ENCODE data around the gene ROPN1B.

The ROPN1B gene

GRCh38 chr3:126024049-126024854 is 55.3 kb downstream of the ROPN1B start:
- Histone ChIP-seq H3K4me1 (ENCODE audit: control insufficient read depth in 1 of 2, insufficient read depth in 2 of 2, low read length in 2 of 2) (no peaks in the 10 kb centered on the region), H3K36me3 (ENCODE audit: control insufficient read depth in 1 of 2, insufficient read depth in 2 of 2, low read length in 2 of 2) (peaks cover 13 to 59% of the 10 kb centered on the region in 2 donors), H3K9me3 (ENCODE audit: control insufficient read depth in 1 of 2, low read length in 2 of 2) (no peaks in the 10 kb centered on the region), H3K27me3 (ENCODE audit: low read depth, low read length) (no peaks in the 10 kb centered on the region), H3K4me3 (ENCODE audit: low read depth in 1 of 2, low read length in 2 of 2) (no peak overlapping the region), H3K27ac (ENCODE audit: low read length) (no peak overlapping the region)

GRCh38 chr3:126025116-126025729 is 56.2 kb downstream of the ROPN1B start:
- Histone ChIP-seq H3K4me1 (ENCODE audit: control insufficient read depth in 1 of 2, insufficient read depth in 2 of 2, low read length in 2 of 2) (no peaks in the 10 kb centered on the region), H3K9me3 (ENCODE audit: control insufficient read depth in 1 of 2, low read length in 2 of 2) (no peaks in the 10 kb centered on the region), H3K36me3 (ENCODE audit: control insufficient read depth in 1 of 2, insufficient read depth in 2 of 2, low read length in 2 of 2) (peaks cover 13 to 59% of the 10 kb centered on the region in 2 donors), H3K27me3 (ENCODE audit: low read depth, low read length) (no peaks in the 10 kb centered on the region), H3K27ac (ENCODE audit: low read length) (no peak overlapping the region), H3K4me3 (ENCODE audit: low read depth in 1 of 2, low read length in 2 of 2) (no peak overlapping the region)

GRCh38 chr3:126025862-126026261 is 56.9 kb downstream of the ROPN1B start:
- Histone ChIP-seq H3K27ac (ENCODE audit: low read length) (no peak overlapping the region), H3K36me3 (ENCODE audit: control insufficient read depth in 1 of 2, insufficient read depth in 2 of 2, low read length in 2 of 2) (peaks cover 13 to 57% of the 10 kb centered on the region in 2 donors)

GRCh38 chr3:126026277-126026751 is 57.3 kb downstream of the ROPN1B start:
- Histone ChIP-seq H3K4me1 (ENCODE audit: control insufficient read depth in 1 of 2, insufficient read depth in 2 of 2, low read length in 2 of 2) (no peaks in the 10 kb centered on the region), H3K36me3 (ENCODE audit: control insufficient read depth in 1 of 2, insufficient read depth in 2 of 2, low read length in 2 of 2) (peaks cover 13 to 57% of the 10 kb centered on the region in 2 donors), H3K9me3 (ENCODE audit: control insufficient read depth in 1 of 2, low read length in 2 of 2) (no peaks in the 10 kb centered on the region), H3K4me3 (ENCODE audit: low read depth in 1 of 2, low read length in 2 of 2) (no peak overlapping the region), H3K27ac (ENCODE audit: low read length) (no peak overlapping the region), H3K27me3 (ENCODE audit: low read depth, low read length) (no peaks in the 10 kb centered on the region)

More at GRCh38 chr3:126025862-126026261, 56.9 kb downstream of the ROPN1B start:
- no peak overlapping the region for H3K4me3 ChIP-seq (ENCODE audit: low read depth in 1 of 2, low read length in 2 of 2)
- H3K4me1 ChIP-seq (ENCODE audit: control insufficient read depth in 1 of 2, insufficient read depth in 2 of 2, low read length in 2 of 2), result no peaks in the 10 kb centered on the region
- H3K27me3 ChIP-seq (ENCODE audit: low read depth, low read length), result no peaks in the 10 kb centered on the region
- H3K9me3 ChIP-seq (ENCODE audit: control insufficient read depth in 1 of 2, low read length in 2 of 2), result no peaks in the 10 kb centered on the region

GRCh38 chr3:126026761-126027160 is 57.8 kb downstream of the ROPN1B start:
- Histone ChIP-seq H3K4me3 (ENCODE audit: low read depth in 1 of 2, low read length in 2 of 2) (no peak overlapping the region), H3K9me3 (ENCODE audit: control insufficient read depth in 1 of 2, low read length in 2 of 2) (no peaks in the 10 kb centered on the region), H3K27ac (ENCODE audit: low read length) (no peak overlapping the region), H3K4me1 (ENCODE audit: control insufficient read depth in 1 of 2, insufficient read depth in 2 of 2, low read length in 2 of 2) (no peaks in the 10 kb centered on the region), H3K36me3 (ENCODE audit: control insufficient read depth in 1 of 2, insufficient read depth in 2 of 2, low read length in 2 of 2) (peaks cover 13 to 57% of the 10 kb centered on the region in 2 donors), H3K27me3 (ENCODE audit: low read depth, low read length) (no peaks in the 10 kb centered on the region)

GRCh38 chr3:126028096-126028495 is 59.1 kb downstream of the ROPN1B start:
- Histone ChIP-seq H3K36me3 (ENCODE audit: control insufficient read depth in 1 of 2, insufficient read depth in 2 of 2, low read length in 2 of 2) (peaks cover 15 to 54% of the 10 kb centered on the region in 2 donors), H3K4me1 (ENCODE audit: control insufficient read depth in 1 of 2, insufficient read depth in 2 of 2, low read length in 2 of 2) (no peaks in the 10 kb centered on the region), H3K9me3 (ENCODE audit: control insufficient read depth in 1 of 2, low read length in 2 of 2) (no peaks in the 10 kb centered on the region), H3K27me3 (ENCODE audit: low read depth, low read length) (no peaks in the 10 kb centered on the region), H3K4me3 (ENCODE audit: low read depth in 1 of 2, low read length in 2 of 2) (no peak overlapping the region), H3K27ac (ENCODE audit: low read length) (no peak overlapping the region)

- Histone ChIP-seq H3K27ac (ENCODE audit: low read length) (no peak overlapping the region), H3K9me3 (ENCODE audit: control insufficient read depth in 1 of 2, low read length in 2 of 2) (no peaks in the 10 kb centered on the region), H3K4me3 (ENCODE audit: low read depth in 1 of 2, low read length in 2 of 2) (no peak overlapping the region), H3K4me1 (ENCODE audit: control insufficient read depth in 1 of 2, insufficient read depth in 2 of 2, low read length in 2 of 2) (no peaks in the 10 kb centered on the region), H3K36me3 (ENCODE audit: control insufficient read depth in 1 of 2, insufficient read depth in 2 of 2, low read length in 2 of 2) (peaks cover 9 to 49% of the 10 kb centered on the region in 2 donors), H3K27me3 (ENCODE audit: low read depth, low read length) (no peaks in the 10 kb centered on the region)
Observed at GRCh38 chr3:126029241-126029640, 60.3 kb downstream of the ROPN1B start.

- Histone ChIP-seq H3K4me1 (ENCODE audit: control insufficient read depth in 1 of 2, insufficient read depth in 2 of 2, low read length in 2 of 2) (no peaks in the 10 kb centered on the region), H3K9me3 (ENCODE audit: control insufficient read depth in 1 of 2, low read length in 2 of 2) (no peaks in the 10 kb centered on the region), H3K4me3 (ENCODE audit: low read depth in 1 of 2, low read length in 2 of 2) (no peak overlapping the region), H3K27ac (ENCODE audit: low read length) (no peak overlapping the region), H3K27me3 (ENCODE audit: low read depth, low read length) (no peaks in the 10 kb centered on the region), H3K36me3 (ENCODE audit: control insufficient read depth in 1 of 2, insufficient read depth in 2 of 2, low read length in 2 of 2) (peaks cover 4 to 38% of the 10 kb centered on the region in 2 donors)
Observed at GRCh38 chr3:126030455-126030854, 61.5 kb downstream of the ROPN1B start.

GRCh38 chr3:126031981-126032471 is 63.0 kb downstream of the ROPN1B start:
- peaks cover 4 to 28% of the 10 kb centered on the region in 2 donors for H3K36me3 ChIP-seq (ENCODE audit: control insufficient read depth in 1 of 2, insufficient read depth in 2 of 2, low read length in 2 of 2)
- H3K9me3 ChIP-seq (ENCODE audit: control insufficient read depth in 1 of 2, low read length in 2 of 2), result no peaks in the 10 kb centered on the region

More at GRCh38 chr3:126031981-126032471, 63.0 kb downstream of the ROPN1B start:
- Histone ChIP-seq H3K4me1 (ENCODE audit: control insufficient read depth in 1 of 2, insufficient read depth in 2 of 2, low read length in 2 of 2) (no peaks in the 10 kb centered on the region), H3K4me3 (ENCODE audit: low read depth in 1 of 2, low read length in 2 of 2) (no peak overlapping the region), H3K27ac (ENCODE audit: low read length) (no peak overlapping the region), H3K27me3 (ENCODE audit: low read depth, low read length) (no peaks in the 10 kb centered on the region)

Measured in muscle layer of duodenum (tissue), 2 donors.